Keratinocyte (primary cell): ENCODE data around the gene GPLD1.

Experiments used
- EZH2 ChIP-seq: IDR thresholded peaks from one replicate; pipeline ENCODE4 v1.6.1; 2012; ENCODE audit warnings: inconsistent platforms, mild to moderate bottlenecking, low read length, moderate library complexity
- TF ChIP-seq, protein P1 (sequence below), 3 experiments: IDR thresholded peaks in 1 of 3; conservative IDR thresholded peaks in 1 of 3; optimal IDR thresholded peaks in 1 of 3; 2 replicates in 2 of 3; 3 replicates in 1 of 3; pipeline versions ENCODE3 to v1.5.1; 2011; ENCODE audit warnings: low read length in 3 of 3, mild to moderate bottlenecking in 3 of 3, moderate library complexity in 2 of 3, control low read depth in 1 of 3, inconsistent platforms in 1 of 3; ENCODE audit not compliant: insufficient read depth in 2 of 3; ENCODE audit errors: extremely low read depth in 1 of 3

DNA sequence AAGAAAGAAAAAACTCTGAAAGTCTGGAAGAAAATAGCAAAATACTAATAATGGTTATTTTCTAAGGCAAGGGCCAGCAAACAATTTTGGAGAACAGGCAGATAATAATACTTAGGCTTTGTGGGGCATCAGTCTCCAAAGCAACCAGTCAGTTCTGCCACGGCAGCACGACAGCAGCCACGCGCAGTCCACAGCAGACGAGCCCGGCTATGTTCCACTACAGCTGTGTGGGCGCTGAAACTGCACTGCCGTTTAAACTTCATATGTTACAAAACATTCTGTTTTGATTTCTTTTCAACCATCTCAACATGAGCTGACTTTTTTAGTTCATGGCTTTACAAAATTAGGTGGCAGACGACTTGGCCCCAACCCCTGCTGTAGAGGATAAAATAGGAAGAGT is 56.8 kb downstream of the GPLD1 start:
- TF ChIP-seq, protein P1, sequence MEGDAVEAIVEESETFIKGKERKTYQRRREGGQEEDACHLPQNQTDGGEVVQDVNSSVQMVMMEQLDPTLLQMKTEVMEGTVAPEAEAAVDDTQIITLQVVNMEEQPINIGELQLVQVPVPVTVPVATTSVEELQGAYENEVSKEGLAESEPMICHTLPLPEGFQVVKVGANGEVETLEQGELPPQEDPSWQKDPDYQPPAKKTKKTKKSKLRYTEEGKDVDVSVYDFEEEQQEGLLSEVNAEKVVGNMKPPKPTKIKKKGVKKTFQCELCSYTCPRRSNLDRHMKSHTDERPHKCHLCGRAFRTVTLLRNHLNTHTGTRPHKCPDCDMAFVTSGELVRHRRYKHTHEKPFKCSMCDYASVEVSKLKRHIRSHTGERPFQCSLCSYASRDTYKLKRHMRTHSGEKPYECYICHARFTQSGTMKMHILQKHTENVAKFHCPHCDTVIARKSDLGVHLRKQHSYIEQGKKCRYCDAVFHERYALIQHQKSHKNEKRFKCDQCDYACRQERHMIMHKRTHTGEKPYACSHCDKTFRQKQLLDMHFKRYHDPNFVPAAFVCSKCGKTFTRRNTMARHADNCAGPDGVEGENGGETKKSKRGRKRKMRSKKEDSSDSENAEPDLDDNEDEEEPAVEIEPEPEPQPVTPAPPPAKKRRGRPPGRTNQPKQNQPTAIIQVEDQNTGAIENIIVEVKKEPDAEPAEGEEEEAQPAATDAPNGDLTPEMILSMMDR (optimal IDR thresholded peaks at IDR 0.05 in 1 of 3, IDR thresholded peaks at IDR 0.05 in 1 of 3, conservative IDR thresholded peaks at IDR 0.05 in 1 of 3; ENCODE audit: extremely low read depth in 1 of 3, insufficient read depth in 2 of 3, low read length in 3 of 3): no peak
- no peak for TF ChIP-seq EZH2
